K562 (cell line): ENCODE data around the gene KCNAB2. TPM values are rescaled to one million over a fixed set of nuclear protein-coding genes. Genes with fewer than 3 reads are reported as not detected.

Experiments
- AFF4 ChIP-seq: sonication (generic); formaldehyde crosslinking; IDR thresholded peaks from 2 replicates; pipeline ENCODE4 v1.8.0; 2023; ENCODE audit warnings: mild to moderate bottlenecking, missing genetic modification reagents
- COPS2 ChIP-seq: fragments of 450-650 bp; conservative IDR thresholded peaks from 2 replicates; pipeline ENCODE4 v1.6.1; 2016; ENCODE audit warnings: mild to moderate bottlenecking, moderate library complexity
- EP400 ChIP-seq: fragments of 450-650 bp; IDR thresholded peaks from 2 replicates; pipeline ENCODE4 v1.6.1; 2017; ENCODE audit warnings: antibody characterized with exemption, mild to moderate bottlenecking, moderate library complexity
- FOXP1 ChIP-seq: sonication (generic); formaldehyde crosslinking; IDR thresholded peaks from 2 replicates; pipeline ENCODE4 v1.8.0; 2022; ENCODE audit warnings: mild to moderate bottlenecking, missing genetic modification reagents
- MAFK ChIP-seq: IDR thresholded peaks from 2 replicates; pipeline ENCODE4 v1.6.1; 2011; ENCODE audit warnings: low read length, improper control_type of control experiment
- PHB ChIP-seq: fragments of 250-450 bp; sonication (Bioruptor Pico); IDR thresholded peaks from 2 replicates; pipeline ENCODE4 v1.5.0; 2021
- PREB ChIP-seq: sonication (generic); formaldehyde crosslinking; IDR thresholded peaks from 2 replicates; pipeline ENCODE4 v1.8.1; 2023; ENCODE audit warnings: mild to moderate bottlenecking, missing genetic modification reagents
- REST ChIP-seq, 2 experiments: fragments of 450-650 bp; formaldehyde crosslinking in 1 of 2; IDR thresholded peaks; 2 replicates each; pipeline versions ENCODE4 v1.4.0 to v1.6.1; 2014 to 2020; ENCODE audit warnings: mild to moderate bottlenecking in 2 of 2, borderline replicate concordance in 1 of 2, low read depth in 1 of 2
- SMAD3 ChIP-seq: fragments of 450-650 bp; formaldehyde crosslinking; conservative IDR thresholded peaks from 2 replicates; pipeline ENCODE4 v1.4.0; 2020; ENCODE audit warnings: mild to moderate bottlenecking
- STAT5B ChIP-seq: fragments of 250-450 bp; sonication (Bioruptor Pico); IDR thresholded peaks from 2 replicates; pipeline ENCODE4 v1.8.0; 2021; ENCODE audit warnings: mild to moderate bottlenecking, inconsistent platforms
- ZFP91 ChIP-seq: sonication (generic); formaldehyde crosslinking; IDR thresholded peaks from 2 replicates; pipeline ENCODE4 v1.8.0; 2022; ENCODE audit warnings: mild to moderate bottlenecking, missing genetic modification reagents
- ZNF384 ChIP-seq: IDR thresholded peaks from 2 replicates; pipeline ENCODE4 v1.6.1; 2012; ENCODE audit warnings: low read depth, low read length, improper control_type of control experiment
- polyA plus RNA-seq, 8 experiments: library from polyadenylated mRNA; depleted of rRNA in 4 of 8; stranded (reverse) in 5 of 8; unstranded in 3 of 8; fragments of >200 nt; fragmentation: Nextera tagmentation in 2 of 8; fragmentation: Illumina TruSeq in 1 of 8; extraction: Ambion mirVana in 2 of 8; extraction: Trizol in 1 of 8; gene quantifications; 2 replicates each; pipeline versions ENCODE4 v1.2.1 to v1.2.3, GENCODE V29; 2011 to 2014; ENCODE audit warnings: inconsistent platforms in 1 of 8, missing spikeins in 1 of 8
- total RNA-seq, 7 experiments: library from RNA; depleted of rRNA in 6 of 7; stranded (reverse); fragments of >200 nt in 6 of 7; fragmentation: Illumina TruSeq in 2 of 7; extraction: Trizol in 2 of 7; gene quantifications; 2 replicates each; pipeline versions ENCODE4 v1.2.1 to v1.2.3, GENCODE V29; 2011 to 2021; ENCODE audit warnings: low replicate concordance in 1 of 7

KCNAB2 gene
- total and polyA plus RNA-seq, 9 of the 15 experiments (the other 6 are each of a cell fraction or from before 2014, with no cell fraction given) = 1.8 to 15.8 (median 7.1) TPM

- TF ChIP-seq REST (IDR thresholded peaks at IDR 0.05; ENCODE audit: borderline replicate concordance) = no peak
- TF ChIP-seq REST (CRISPR knock-in tag; IDR thresholded peaks at IDR 0.05; ENCODE audit: low read depth) = no peak
- TF ChIP-seq STAT5B (CRISPR knock-in tag) = no peak
- TF ChIP-seq SMAD3 (CRISPR knock-in tag) = no peak
- TF ChIP-seq COPS2 = no peak
- TF ChIP-seq ZNF384 = no peak
- no peak for TF ChIP-seq PHB (CRISPR knock-in tag)
- TF ChIP-seq MAFK = no peak
- no peak for TF ChIP-seq AFF4 (CRISPR knock-in tag)
- no peak for TF ChIP-seq PREB (CRISPR knock-in tag)
- no peak for TF ChIP-seq FOXP1 (CRISPR knock-in tag)
- TF ChIP-seq EP400 = no peak
- no peak for TF ChIP-seq ZFP91
- TF ChIP-seq, all 486 proteins: peak for 0
Observed at GRCh38 chr1:6103111-6103853, 57.6 kb downstream of the KCNAB2 start (continued).
